ENCODE data around the gene PAX5.

The PAX5 gene

DNA sequence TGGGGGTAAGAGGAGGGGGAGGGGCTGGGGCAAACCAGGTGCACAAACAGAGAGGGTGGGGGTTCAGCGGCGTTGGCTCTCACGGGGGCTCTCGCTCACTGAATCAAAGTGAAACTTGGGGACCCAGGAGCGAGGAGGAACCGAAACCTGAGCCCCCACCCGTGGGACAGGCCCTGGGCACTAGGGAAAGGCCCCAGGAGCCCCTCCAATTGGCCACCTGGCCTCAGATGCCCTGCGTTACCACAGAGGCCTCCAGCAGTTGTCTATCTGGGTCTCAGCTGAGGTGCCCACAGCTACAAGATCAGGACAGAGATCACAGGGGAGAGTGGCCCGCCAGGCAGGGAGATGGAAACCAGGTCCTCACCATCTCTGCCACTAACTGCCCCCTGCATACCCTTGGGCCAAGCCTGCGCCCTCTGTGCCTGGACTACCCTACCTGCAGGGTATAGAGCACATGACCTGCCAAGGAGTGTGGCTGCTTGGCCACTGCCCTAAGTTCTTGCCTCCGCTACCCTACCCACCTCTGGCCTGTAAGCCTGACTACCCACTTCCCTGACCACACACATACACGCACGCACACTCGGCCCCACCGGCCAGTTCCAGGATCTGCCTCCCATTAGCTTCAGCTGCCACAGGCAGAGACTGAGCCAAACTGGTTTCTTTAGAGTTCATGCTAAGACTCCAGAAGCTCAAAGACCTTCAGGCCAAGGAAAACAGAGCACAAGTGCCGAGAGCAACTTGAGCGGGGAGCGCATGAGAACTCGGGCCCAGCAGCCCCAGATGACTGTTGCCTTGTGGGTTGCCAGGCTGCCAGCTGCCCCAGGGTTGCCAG is 39.9 kb downstream of the PAX5 start:
- no peak overlapping the region for H3K4me3 ChIP-seq (ENCODE audit: low read length)
- DNase-seq (ENCODE audit: low read depth, low spot score), result no peak

DNA sequence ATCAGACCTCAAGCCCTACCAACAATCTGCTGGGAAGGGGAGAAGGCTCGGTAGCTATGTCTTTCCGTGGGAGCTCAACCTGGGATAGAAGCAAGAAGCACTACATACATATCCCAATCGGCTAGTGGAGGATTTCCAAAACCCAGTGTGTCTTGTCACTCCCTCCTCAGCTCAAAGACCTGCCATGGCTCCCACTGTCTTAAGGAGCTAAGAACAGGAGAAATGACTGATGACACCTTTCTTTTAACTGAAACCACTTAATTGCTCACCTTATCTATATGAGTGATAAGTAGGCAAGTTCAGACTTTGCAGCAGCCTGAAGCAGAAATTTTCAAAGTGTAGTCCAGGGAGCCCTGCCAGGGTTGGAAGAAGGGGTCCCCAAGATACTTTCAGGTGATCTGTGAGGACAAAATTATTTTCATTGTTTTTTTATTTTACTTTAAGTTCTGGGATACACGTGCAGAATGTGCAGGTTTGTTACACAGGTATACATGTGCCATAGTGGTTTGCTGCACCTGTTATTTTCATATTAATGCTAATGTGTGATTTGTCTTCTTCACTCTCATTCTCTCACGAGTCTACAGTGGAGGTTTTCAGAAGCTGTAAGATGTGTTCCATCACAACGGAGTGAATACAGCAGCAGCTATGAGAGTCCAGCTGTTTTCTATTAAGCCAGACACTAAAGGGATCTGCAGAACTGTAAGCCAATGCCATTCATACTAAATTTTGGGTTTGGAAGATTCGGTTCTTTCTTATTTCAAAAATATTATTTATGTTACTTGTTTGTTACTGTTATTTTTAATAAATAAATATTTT is 41.4 kb downstream of the PAX5 start:
- H3K4me3 ChIP-seq (ENCODE audit: low read length), result no peak overlapping the region
- DNase-seq (ENCODE audit: low read depth, low spot score), result no peak

DNA sequence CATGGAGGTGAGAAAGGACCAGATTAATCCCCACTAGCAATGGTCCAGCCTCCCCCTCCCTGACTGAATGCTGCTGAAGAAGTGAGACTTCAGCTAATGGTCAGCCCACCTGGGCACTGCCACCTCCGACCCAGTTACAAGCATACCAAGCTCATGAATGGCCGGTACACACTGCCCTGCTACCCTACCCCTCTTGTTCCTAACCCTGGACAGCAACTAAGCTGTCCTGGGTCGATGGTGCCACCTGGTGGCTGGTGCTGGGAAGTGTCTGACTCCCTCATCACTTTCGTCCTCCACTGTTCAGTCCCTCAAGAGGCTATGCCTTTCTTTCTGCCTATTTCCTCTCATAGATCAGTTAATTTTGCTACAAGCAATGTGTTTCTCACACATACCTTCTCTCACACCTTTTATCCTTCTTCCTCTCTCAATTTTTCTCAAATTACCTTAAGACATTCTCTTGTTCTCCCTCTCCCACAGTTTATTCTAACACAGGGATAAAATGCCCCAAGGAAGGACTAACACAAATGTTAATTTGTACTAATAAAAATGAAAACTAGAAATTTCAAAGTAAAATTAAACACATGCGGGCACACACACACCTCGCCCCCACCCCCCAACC is 42.4 kb downstream of the PAX5 start:
- no peak overlapping the region for H3K4me3 ChIP-seq (ENCODE audit: low read length)
- no peak for DNase-seq (ENCODE audit: low read depth, low spot score)

DNA sequence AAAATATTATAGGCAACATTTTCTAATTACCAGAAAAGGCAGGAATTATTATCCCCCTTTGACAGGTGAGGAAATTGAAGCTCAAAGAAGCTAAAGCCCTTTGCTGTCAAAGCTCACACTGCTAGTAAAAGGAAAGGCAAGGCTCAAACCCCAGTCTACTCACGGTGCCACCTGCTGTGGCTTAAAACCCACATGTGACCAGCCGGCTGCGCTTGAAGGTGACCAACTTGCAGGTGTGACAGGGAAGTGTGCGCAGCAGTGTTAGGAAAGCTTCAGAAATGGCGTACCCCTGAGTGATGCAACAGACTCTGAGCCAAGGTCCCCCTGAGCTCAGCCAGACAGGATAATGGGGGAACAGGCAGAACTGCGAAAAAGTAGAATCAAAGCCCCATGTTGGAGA is 45.2 kb downstream of the PAX5 start:
- no peak overlapping the region for H3K4me3 ChIP-seq (ENCODE audit: low read length)

DNA sequence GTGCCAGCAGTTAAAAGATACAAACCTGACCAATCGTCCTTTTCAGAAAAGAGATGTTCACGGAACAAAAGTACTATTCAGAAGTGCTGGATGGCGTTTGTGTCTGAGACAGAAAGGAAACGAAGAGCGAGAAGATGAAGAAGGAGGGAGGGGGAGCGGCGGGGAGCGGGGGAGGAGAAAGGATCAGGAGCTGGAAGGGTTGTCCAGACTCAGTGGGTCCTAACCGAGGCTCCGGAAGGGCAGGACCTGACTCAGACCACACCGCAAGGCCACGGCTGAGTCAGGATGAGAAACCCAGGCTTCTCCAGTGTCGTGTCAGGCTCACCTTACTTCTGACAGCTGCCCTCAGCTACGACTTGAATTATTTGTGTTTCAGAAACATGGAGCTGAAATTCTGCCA is 46.2 kb downstream of the PAX5 start:
- H3K4me3 ChIP-seq (ENCODE audit: low read length), result no peak overlapping the region
- no peak for DNase-seq (ENCODE audit: low read depth, low spot score)

More for the DNA sequence above, 45.2 kb downstream of the PAX5 start:
- DNase-seq (ENCODE audit: low read depth, low spot score), result peak; percentile 32

DNA sequence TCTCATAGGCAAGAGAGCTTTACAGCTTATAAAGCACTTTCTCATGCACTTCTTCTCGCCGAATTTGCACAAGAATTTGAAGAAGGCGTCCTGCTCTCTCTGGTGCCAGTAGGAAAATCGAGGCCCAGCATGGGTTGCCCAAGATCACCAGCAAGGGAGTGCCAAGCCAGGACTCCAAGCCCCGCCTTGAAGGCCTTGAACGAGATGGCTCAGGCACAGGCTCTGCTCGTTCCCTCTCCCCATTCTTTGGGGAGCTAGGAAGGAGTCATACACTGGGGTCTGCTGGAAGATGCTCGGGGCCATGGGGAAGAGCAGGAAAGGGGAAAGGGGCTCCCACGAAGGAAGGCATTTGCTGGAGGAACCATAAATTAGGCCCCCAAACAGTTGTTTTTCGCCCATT is 46.7 kb downstream of the PAX5 start:
- no peak for DNase-seq (ENCODE audit: low read depth, low spot score)
- H3K4me3 ChIP-seq (ENCODE audit: low read length), result no peak overlapping the region

DNA sequence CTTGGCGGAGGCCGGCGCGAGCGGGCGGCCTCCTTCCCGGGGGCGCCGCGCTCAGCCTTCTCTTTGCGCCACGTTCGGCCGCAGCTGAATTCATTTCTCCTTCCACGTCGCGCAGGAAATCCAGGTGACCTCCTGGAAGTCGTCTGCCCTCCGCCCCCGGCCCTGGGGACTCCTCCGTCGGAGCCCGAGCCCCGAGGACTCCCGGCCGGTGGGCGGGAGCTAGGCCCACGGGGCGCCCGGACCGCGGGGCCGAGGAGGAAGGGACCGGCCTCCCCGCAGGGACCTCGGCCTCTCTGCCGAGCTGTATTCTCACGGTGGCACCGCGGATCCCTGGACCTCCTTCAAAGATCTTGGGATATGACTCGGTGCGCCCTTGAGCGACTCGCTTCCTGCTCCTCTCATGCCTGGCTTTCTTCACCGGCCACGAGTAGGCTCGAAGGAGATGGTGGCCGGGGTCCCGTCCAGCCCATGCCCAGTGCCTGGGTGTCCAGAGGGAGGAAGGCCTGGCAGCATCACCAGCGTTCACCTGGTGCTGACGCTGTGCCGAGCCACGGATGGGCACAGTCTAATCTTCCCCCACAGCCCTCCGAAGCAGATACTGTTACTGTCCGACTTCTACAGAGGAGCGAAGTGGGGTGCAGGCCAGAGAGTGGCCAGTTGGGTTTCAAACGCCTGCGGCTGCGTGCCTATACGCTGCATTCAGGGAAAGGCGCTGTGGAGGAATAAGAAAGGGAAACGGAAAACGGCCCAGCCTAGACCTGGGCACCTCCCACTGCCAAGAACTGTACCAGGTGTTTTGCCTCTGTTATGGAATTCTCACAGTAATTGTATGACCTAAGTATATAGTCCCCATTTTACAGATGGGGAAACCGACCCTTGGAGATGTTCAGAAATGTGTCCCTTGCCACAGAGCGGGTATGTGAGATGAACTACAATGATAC is 47.3 kb downstream of the PAX5 start:
- no peak overlapping the region for H3K4me3 ChIP-seq (ENCODE audit: low read length)
- no peak for DNase-seq (ENCODE audit: low read depth, low spot score)

DNA sequence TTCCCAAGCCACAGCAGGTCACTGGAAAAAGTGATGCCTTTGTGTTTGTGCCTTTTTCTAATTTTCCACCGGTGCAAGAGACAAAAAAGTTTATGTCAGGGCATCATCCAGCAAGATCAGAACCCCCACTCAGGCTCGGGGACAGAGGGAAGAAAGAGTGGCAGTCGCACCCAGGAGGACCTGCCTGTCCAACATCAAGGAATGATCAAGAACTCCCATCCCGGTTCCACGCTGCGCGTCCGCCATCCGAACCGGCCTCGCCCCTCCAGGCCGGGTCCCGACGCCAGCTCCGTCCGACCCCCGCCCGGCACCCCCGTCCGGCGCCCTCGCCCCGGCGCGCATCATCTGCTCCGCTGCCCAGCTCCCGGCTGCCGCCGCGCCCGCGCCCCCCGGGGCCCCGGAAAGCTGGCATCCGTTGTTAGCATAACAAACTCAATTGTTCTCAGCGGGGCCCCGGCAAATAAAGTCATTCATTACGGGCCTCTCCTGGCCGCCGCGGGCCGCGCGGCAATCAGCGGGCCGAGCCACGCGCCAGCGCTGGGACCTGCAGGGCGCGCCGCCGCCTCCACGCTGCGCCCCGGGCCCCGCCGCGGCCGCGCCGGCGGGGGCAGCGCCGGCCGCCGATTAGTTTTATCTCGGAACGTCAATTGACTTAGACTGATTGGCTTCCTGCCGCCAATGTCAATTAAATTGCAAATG is 48.1 kb downstream of the PAX5 start:
- H3K4me3 ChIP-seq (ENCODE audit: low read length), result no peak overlapping the region

DNA sequence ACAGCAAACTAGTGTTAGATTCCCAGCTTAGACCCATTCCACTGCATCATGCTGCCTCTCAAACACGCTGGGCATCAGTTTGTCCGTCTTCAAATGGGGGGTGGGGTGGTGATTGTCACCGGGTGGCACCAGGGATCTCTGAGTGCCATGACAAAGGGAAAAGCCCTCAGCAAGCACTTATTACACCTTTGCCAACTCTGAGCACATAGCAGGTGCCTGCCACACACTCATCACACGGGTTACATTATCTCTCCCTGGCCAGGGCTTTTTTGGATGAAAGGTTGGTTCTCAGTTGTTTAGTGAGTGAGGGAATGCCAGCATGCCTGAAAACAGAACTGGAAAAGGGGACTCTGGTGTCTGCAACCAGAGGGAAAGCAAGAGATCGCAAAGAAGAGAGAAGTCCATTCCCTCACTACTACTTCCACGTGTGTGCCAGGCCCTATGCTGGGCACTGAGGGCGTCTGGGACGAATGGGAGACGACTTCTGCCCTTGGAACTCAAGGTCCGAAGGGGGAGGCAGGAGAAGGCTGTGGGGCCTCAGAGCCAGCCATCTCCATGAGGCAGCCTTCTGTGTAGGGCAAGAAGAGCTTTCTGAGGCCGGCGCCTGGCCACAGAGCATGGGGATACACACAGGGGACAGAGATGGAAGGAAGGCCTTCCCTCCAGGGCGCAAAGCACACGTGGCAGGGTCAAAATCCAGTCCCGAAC is 48.9 kb downstream of the PAX5 start:
- no peak overlapping the region for H3K4me3 ChIP-seq (ENCODE audit: low read length)
- DNase-seq (ENCODE audit: low read depth, low spot score), result no peak

More for the DNA sequence above, 48.1 kb downstream of the PAX5 start:
- no peak for DNase-seq (ENCODE audit: low read depth, low spot score)

DNA sequence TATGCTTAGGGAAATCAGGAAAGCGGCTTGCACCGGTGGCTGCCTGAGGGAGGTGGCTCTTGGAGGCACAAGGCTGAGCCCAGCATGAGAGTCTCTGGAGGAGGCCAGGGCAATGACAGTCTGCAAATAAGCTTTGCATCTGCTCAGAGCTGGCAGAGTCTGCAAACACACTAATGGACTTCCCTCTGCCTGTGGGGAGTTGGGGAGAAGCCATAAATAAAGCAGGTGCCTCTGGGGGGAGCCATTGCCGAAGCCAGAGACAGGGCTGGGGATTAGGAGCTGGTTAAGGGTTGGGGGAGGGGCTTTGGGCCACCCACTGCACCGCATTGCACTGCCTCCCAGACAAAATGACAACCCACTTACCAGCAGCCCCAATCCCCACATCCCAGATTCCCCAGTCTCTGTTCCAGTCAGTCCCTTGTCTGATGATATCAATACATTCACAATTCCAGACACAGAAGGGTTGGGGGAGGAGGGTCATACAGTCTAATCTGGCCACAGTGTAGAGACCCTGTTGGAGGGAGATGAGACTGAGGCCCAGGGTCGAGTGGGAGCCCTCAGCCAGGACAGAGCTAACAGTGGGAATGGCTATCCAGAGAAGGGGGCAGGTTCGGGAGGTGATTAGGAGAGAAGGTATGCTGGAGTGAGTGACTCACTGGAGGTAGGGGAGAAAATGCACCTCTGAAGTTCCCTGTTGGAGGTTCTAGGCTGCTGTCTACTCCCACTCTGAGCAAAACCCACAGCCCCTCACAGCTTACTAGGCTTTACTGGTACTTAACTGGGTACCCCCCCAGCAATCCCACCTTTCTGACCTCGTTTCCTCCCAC is 53.7 kb downstream of the PAX5 start:
- peak; percentile 21 for DNase-seq (ENCODE audit: low read depth, low spot score)
- H3K4me3 ChIP-seq (ENCODE audit: low read length), result no peak overlapping the region

DNA sequence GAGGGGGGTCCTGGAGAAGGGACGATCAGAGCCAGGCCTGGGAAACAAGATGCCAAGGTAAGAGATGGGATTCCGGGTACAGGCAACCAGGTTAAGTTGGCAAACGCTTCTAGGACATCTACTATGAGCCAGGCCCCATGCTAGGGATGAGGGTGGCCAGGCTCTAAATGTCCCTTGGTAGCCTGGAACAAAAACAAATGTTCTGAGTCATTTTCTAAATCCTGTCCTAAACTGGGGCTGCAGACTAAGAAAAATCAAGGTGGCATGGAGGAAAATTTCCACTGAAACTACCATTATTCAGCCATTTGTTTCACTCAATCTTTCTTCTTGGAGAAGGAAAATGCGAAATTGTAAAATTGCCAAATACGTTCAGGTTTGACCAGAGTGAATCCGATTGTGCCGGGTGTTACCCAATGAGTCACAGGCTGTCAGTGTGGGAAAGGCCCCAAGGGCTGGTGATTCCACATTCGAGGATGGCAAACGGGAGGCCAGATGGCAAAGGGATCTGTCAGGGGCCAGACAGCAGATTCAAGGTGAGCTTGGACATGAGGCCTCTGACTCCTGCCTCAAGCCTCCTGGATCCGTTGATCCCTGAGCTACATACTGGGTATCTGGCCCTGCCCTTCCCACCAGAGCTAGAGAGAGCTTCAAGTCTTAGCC is 57.6 kb downstream of the PAX5 start:
- H3K4me3 ChIP-seq (ENCODE audit: low read length), result no peak overlapping the region
- DNase-seq (ENCODE audit: low read depth, low spot score), result no peak

DNA sequence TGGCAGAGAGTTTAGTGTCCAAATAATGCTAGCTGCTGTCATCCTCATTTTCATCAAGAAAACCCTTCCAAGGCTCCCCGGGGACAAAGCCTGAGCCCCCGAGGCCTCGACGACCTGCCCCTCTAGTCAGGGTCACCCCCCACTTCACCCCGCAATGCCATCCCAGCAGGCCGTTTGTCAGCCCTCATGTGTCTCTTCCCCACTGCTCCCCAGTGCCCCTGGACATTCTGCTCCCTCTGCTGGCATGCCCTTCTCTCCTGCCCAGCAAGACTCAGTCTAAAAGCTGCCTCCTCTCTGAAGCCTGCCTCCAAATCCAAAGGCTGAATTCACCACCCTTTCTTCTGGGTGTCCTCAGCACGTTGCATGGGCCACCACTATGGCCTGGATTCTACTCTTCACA is 59.3 kb downstream of the PAX5 start:
- no peak overlapping the region for H3K4me3 ChIP-seq (ENCODE audit: low read length)
- DNase-seq (ENCODE audit: low read depth, low spot score), result no peak

DNA sequence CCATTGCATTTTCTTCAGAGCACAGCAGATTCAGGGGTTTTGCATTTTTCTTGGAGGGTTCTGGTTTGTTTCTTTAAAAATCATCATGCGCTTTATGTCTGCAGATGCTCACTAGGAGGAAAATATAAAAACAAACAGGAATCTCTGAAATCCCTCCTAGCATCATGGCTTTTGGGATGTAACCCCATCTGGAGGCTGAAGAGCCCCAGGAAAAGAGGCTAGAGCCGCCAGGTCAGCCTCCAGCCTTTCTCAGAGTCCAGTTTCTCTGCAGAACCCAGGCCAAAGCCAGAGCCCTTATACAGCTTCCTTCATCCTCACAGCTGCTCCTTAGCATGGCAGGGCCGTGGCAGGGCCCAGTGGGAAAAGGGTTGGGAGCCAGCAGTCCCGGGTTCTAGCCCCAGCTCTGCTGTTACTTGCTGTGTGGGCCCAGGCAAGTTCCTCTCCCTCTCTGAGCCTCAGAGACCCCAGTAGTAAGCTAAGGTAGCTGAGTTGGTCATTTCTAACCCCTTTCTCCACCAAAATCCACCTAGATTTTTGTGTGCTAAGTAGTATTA is 62.1 kb downstream of the PAX5 start:
- no peak overlapping the region for H3K4me3 ChIP-seq (ENCODE audit: low read length)
- DNase-seq (ENCODE audit: low read depth, low spot score), result no peak

DNA sequence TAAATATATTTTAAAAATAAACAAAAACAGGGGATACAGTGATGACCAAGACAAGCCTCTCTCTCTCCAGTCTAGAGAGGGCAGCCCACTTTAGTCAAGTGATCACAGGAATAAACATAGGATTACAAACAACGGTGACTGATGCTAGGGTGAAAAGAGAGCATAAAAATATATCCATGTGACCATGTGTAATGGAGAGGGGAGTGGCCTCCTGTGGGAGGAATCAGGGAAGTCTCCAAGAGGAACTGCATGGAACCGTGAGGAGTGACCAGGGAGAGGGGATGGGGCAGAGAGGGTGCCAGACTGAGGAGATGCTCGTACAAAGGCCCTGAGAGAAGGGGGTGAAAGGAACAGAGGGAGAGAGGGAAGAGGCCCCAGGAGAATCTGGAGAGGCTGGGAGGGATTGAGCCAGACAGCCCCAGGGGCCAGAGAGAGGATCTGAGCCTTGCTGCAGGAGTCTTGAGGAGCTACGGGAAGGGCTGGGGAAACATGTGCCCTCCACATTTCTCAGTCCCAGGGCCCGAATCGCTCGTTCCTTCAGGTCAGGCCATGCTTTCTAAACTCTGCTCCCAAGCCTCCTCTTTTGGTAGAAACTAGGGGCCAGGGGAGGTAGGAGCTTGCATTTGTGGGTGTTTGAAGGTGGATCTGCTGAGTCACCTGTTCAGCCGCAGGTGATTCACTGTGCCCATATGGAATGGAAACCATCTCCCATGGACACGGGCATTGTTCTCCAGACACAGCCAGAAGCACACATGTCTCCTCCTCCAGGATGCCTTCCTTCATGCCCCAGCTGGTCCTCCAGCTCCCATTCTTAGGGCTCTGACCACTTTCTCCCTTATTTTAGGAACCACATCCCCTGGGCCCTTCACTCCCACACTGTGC is 63.8 kb downstream of the PAX5 start:
- no peak for DNase-seq (ENCODE audit: low read depth, low spot score)
- H3K4me3 ChIP-seq (ENCODE audit: low read length), result no peak overlapping the region

DNA sequence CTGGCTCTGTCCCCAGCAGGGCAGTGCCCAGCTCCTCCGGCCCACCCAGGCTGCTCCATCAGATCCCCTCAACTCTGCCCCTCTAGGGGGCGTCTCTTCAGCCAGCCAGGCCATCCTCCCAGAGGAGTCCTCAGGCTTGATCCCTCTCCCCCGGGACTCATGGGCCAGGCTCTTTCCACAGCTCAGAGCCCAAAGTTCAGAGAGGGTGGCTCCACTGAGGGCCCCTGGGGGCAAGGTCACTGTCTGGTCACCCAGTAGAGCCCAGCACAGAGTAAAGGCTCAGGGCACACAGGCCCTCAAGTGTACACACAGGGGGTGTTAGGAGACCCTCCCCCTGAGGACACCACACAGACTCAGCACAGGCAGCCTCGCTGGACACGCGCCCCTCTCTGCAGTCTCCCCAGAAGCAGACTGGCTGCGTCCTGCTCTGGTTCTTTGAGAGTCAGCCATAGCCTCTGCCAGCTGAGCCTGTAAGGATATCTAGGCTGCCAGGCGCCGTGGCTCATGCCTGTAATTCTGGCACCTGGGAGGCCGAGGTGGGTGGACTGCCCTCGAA is 64.8 kb downstream of the PAX5 start:
- DNase-seq (ENCODE audit: low read depth, low spot score), result no peak
- no peak overlapping the region for H3K4me3 ChIP-seq (ENCODE audit: low read length)

Measured in Jurkat, Clone E6-1 (cell line).